Prostate gland (tissue), 2 donors: ENCODE results near the gene ANKRD44.

Source experiments
- CTCF ChIP-seq, 4 experiments: fragments of 200-600 bp in 2 of 4; fragments of 450-650 bp in 2 of 4; sonication (generic) in 2 of 4; IDR thresholded peaks; 1 replicate in 3 of 4; 2 replicates in 1 of 4; pipeline ENCODE4 v1.5.1; 2016 to 2019; ENCODE audit warnings: antibody characterized with exemption in 4 of 4, mild to moderate bottlenecking in 2 of 4, moderate library complexity in 2 of 4
- POLR2A ChIP-seq: fragments of 450-650 bp; IDR thresholded peaks from one replicate; pipeline ENCODE4 v1.6.1; 2016; ENCODE audit warnings: antibody characterized with exemption, mild to moderate bottlenecking
- POLR2AphosphoS5 ChIP-seq: sonication (generic); formaldehyde crosslinking; IDR thresholded peaks from one replicate; pipeline ENCODE4 v1.6.1; 2017; ENCODE audit warnings: antibody characterized with exemption

- TF ChIP-seq POLR2AphosphoS5 (no peak), CTCF (IDR thresholded peaks at IDR 0.05) (no peak), POLR2A (no peak)
These were observed 48.8 kb downstream of the ANKRD44 start for GRCh38 chr2:197261808-197262226.
